Measurements from ENCODE around the gene DLG3.

The DLG3 gene

DNA sequence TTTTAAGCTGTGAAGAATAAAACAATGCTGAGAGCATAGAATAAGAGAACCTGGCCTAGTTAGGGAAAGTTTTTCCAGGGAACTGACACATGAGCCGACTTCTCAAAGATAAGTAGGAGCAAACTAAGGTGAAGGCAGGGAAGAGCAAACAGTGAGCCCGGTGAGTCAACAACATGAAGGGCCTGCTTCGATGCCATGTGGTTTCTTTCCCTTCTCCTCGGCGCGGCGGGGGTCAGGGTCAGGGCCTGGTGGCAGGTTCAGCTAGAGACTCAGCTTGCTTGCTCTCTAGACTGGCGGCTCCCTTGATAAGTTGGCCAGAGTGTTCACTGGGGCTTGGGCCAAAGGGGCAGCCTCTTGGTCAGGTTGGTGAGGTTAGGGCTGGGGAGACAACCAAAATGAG lies 81.1 kb downstream of the DLG3 start:
- no peak for DNase-seq

GRCh38 chrX:70527053-70527452 lies 82.4 kb downstream of the DLG3 start:
- no peak for DNase-seq

GRCh38 chrX:70527610-70528345 lies 83.1 kb downstream of the DLG3 start:
- no peak for DNase-seq

DNA sequence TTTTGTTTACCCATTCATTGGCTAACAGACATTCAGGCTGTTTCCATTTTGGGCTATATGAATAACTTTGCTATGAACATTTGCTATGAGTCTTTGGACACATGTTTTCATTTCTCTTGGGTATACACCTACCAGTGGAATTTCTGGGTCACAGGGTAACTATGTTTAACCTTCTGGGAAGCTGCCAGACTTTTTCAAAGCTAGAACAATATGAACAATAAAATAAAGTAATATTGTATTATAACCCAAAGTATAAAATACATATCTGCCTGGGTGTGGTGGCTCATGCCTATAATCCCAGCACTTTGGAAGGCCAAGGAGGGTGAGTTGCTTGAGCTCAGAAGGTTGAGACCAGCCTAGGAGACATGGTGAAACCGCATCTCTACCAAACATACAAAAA lies 90.6 kb downstream of the DLG3 start:
- DNase-seq, result no peak

GRCh38 chrX:70549429-70549828 lies 104.8 kb downstream of the DLG3 start:
- no peak for DNase-seq

DNA sequence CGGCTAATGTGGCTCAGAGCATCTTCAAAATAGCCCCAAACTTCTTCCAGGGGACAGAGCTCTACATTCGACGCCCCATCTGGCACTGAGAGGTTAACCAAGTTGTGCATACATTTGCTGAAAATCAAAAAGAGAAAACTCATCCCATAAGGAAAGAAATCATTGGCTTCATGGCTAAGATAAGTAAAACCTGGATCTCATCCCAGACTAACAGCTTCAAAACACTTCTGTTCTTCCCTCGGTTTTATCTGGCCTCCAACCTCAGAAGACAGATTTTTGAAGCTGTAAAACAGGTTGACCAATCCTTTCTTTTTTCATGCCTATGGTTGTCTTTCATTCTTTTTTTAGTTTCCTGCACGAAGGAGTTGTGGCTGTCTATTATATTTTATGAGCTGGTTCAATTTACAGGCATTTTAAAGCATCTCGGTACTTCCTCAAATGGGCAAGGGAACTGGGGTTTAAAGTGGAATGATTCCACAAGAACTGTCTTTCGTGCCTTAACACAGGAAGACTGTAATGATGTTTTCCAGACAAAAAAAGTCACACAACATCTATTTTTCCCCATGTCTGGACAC lies 107.6 kb downstream of the DLG3 start:
- no peak for DNase-seq

GRCh38 chrX:70553516-70553915 lies 108.9 kb downstream of the DLG3 start:
- DNase-seq, result no peak

- DNase-seq, result no peak
These were observed 109.4 kb downstream of the DLG3 start for GRCh38 chrX:70554081-70554480.

GRCh38 chrX:70554523-70554922 lies 109.9 kb downstream of the DLG3 start:
- DNase-seq, result no peak

DNA sequence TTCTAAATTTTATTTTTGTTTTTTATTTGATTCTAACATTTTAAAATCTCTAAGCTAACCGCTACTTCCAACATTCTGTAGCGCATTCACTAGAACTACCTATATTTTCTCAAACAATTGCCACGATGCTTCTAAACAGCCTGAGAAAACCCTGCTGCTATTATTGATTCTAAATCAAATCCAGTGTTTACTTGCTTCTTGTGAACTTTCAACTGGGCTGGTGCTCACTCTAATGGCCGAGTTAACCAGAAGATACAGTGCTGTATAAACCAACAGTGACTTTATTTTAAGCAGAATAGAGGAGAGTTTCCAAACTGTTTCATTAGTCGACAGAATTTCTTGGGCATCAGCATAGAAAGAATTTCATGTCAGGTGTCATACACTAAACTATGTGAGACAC lies 110.3 kb downstream of the DLG3 start:
- no peak for DNase-seq
